8988T (cell line): ENCODE measurements around the gene MTA3.
"Not testable (repeated sequence)": the region's sequence is repeated elsewhere in the genome, so short reads cannot be mapped to it uniquely, and the experiment has no call there.

Experiments used
- DNase-seq: peaks from one replicate; pipeline ENCODE4 v3.0.0; 2011

The MTA3 gene

DNA sequence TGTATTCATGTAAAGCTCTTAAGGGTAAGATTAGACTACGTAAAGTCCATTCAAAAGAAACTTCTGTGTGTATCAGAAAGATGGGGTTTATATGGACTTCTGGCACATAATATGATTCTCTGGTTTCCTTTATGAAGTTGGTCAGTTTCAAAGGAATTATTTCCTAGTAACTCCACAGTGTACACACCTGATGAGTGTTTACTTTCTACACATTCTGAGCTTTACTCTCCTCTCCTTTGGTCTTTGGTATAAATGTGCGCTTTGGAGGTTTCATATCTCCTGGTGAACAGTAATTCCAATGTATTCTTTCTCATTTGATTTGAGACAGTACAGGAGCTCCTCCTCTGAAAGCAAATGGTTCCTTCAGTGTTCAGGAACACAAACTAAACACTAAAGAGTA is 107.4 kb downstream of the MTA3 start:
- DNase-seq: no peak

DNA sequence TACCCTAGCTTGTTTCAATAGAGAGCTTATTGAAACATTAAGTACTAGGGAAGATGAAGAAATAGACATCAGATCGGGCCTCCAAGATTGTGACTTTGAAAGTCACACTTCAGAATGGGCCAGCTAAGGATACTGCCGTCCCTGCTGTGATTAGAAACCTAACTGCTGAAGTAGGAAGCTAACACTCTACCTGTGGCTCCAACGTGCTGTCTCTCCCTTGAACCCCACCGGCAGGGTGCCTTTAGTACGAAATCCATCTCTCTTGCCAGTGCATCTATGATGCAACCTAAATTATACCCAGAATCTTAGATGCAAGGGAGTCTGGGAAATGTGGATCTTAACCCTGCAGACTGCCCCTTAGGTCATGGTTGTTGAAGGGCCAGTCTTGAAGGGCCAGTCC is 116.9 kb downstream of the MTA3 start:
- DNase-seq: no peak

- DNase-seq: no peak
Observed at GRCh38 chr2:42693013-42693615, 124.7 kb downstream of the MTA3 start.

GRCh38 chr2:42693688-42694479 is 125.5 kb downstream of the MTA3 start:
- no peak for DNase-seq

- DNase-seq: no peak
Observed at GRCh38 chr2:42696987-42697386, 128.6 kb downstream of the MTA3 start.

GRCh38 chr2:42698940-42699339 is 130.5 kb downstream of the MTA3 start:
- DNase-seq: no peak

- no peak for DNase-seq
Observed at GRCh38 chr2:42706836-42707235, 138.4 kb downstream of the MTA3 start.

GRCh38 chr2:42708179-42708578 is 139.7 kb downstream of the MTA3 start:
- DNase-seq: no peak

GRCh38 chr2:42711896-42712295 is 143.5 kb downstream of the MTA3 start:
- no peak for DNase-seq

- DNase-seq: no peak
Observed at GRCh38 chr2:42712934-42713333, 144.5 kb downstream of the MTA3 start.

DNA sequence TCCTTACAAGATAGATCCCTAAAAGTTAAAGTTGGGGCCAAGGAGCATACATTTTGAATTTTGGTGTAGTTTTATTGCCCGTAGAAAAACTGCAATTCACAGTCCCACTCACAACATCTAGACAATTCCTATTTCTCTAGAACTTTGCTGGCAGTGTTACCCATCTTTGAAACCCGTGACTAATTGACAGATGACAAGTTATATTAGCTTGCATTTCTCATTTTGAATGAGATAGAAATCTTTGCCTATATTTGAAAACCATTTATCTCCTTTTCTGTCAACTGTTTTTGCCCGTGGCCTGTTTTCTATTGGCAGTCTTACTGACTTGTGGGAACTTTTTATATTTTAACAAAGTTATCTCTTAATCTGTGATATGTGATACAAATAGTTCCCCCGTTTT is 145.5 kb downstream of the MTA3 start:
- DNase-seq: no peak

DNA sequence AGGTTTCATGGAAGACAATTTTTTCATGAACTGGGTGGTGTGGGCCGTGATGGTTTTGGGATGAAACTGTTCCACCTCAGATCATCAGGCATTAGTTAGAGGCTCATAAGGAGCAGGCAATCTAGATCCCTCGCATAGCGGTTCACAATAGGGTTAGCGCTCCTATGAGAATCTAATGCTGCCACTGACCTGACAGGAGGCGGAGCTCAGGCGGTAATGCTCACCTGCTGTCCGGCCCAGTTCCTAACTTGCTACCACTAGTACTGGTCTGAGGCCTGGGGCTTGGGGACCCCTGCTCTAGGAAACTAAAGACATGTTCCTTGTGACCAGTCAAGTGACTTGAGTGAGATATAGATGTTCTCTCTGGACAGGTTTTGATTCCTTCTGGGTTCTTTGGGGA is 146.3 kb downstream of the MTA3 start:
- no peak for DNase-seq

GRCh38 chr2:42721898-42722297 is 153.5 kb downstream of the MTA3 start:
- DNase-seq: no peak

DNA sequence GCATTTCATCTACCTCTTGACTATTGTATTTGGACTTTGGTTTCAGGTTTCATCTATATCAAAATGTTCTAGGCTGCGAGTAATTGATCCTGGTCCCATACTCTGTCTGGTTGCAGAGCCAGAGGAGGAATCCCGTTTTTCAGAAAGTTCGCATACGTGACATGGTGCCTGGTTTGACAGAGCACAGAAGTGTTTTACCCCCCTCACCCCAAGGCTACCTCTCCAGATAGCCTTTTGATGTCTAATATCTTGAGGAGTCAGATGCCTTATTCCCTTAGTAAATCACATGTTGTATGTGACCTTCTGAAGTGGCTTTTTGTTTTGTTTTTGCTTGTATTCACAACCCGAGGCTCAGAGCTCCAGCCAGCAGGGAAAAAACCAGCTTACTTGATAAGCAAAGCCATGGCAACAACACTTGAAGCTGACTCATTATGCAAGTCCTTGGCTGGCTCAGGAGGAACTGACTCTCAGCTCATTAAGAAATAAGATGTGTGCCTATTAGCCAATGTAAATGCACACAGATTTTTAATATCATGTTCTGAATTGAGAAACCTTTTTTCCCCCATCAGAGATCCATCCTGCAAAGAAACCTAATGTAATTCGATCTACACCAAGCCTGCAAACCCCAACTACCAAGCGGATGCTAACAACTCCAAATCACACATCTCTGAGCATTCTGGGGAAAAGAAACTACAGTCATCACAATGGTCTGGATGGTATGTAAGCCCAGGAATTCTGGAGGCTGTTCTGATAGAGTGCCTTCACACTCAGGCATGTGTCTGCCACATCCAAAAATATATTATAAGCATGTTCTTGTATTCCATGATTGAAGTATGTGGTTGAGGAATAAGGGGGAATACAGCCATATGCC is 154.1 kb downstream of the MTA3 start:
- DNase-seq: no peak

GRCh38 chr2:42723465-42723864 is 155.0 kb downstream of the MTA3 start:
- DNase-seq: no peak

- DNase-seq: no peak
Observed at GRCh38 chr2:42724886-42725285, 156.5 kb downstream of the MTA3 start.

GRCh38 chr2:42725657-42726056 is 157.2 kb downstream of the MTA3 start:
- no peak for DNase-seq

- no peak for DNase-seq
Observed at GRCh38 chr2:42726680-42727079, 158.2 kb downstream of the MTA3 start.

- not testable (repeated sequence) for DNase-seq
Observed at GRCh38 chr2:42731316-42731715, 162.9 kb downstream of the MTA3 start.

GRCh38 chr2:42733852-42734251 is 165.4 kb downstream of the MTA3 start:
- DNase-seq: no peak

DNA sequence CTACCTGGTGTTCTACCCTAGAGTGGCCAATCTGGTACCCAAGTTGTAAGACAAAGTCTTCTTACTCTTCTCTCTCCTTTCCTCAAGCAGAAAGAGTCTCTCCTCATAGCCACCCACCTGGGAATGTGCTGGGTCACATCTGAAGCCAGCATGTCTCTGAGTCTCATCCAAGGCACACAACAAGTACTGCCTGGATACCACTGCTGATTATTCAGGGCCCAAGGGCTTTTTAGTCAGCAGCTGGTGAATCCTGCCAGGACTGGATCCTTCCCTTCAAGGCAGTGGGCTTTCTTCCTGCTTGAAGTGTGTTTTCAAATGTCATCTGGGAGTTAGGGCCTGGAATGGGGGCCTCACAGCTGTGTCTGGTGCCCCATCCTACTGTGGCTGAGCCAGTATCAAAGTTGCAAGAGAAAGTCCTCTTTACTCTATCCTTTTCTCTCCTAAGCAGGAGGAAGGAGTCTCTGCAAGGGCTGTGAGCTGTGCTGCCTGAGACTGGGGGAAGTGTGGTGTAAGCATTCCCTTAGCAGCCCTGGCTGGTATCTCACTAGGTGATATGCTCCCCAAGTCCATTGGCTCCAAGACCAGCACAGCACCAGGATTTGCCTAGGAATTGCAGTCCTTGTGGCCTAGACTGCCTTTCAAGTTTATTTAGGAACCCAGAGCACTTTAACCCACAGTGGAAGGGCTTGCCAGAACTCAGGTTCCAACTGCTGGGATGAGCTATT is 168.3 kb downstream of the MTA3 start:
- DNase-seq: no peak

DNA sequence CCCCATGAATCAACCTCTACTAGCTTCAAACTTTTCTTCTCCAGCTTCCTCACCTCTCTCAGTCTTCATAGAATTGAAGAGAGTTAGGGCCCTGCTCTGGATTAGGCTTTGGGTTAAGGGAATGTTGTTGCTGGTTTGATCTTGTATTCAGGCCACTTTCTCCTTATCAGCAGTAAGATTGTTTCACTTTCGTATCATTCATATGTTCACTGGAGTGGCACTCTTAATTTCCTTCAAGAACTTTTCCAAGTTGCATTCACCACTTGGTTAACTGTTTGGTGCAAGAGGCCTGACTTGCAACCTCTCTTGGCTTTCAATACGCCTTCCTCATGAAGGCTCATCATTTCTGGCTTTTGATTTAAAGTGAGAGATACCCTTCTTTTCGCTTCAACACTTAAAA is 172.7 kb downstream of the MTA3 start:
- DNase-seq: no peak
